ENCODE data around the gene ODF2L.

DNA sequence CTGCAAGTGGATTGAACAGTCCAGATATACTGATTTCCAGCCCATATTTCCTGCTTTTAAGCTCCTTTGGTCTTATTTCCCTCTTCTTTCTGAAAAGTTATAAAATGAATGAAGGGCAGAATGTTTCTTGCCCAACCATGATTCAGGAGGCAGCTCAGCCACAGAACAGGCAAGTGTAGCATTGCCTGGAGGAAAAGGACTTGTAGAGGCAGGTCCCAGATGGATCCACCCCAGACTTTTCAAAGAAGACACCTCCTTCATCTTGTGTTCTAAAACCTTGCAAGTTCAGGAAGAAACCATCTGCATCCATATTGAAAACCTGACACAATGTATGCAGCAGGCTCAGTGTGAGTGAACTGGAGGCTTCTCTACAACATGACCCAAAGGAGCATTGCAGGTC is 27.8 kb upstream of the ODF2L start, which contains the start of gene CLCA2:
- TF ChIP-seq, protein P1, sequence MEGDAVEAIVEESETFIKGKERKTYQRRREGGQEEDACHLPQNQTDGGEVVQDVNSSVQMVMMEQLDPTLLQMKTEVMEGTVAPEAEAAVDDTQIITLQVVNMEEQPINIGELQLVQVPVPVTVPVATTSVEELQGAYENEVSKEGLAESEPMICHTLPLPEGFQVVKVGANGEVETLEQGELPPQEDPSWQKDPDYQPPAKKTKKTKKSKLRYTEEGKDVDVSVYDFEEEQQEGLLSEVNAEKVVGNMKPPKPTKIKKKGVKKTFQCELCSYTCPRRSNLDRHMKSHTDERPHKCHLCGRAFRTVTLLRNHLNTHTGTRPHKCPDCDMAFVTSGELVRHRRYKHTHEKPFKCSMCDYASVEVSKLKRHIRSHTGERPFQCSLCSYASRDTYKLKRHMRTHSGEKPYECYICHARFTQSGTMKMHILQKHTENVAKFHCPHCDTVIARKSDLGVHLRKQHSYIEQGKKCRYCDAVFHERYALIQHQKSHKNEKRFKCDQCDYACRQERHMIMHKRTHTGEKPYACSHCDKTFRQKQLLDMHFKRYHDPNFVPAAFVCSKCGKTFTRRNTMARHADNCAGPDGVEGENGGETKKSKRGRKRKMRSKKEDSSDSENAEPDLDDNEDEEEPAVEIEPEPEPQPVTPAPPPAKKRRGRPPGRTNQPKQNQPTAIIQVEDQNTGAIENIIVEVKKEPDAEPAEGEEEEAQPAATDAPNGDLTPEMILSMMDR (tag by site-specific recombination; IDR thresholded peaks at IDR 0.05) = no peak
- TF ChIP-seq ZNF274 (IDR thresholded peaks at IDR 0.05; ENCODE audit: low read length) (no peak), ZNF274 (tag by site-specific recombination; IDR thresholded peaks at IDR 0.05; ENCODE audit: borderline replicate concordance) (no peak), ZBTB17 (tag by site-specific recombination; IDR thresholded peaks at IDR 0.05) (no peak), YY1 (tag by site-specific recombination; IDR thresholded peaks at IDR 0.05) (no peak)
- TF ChIP-seq, protein P2, sequence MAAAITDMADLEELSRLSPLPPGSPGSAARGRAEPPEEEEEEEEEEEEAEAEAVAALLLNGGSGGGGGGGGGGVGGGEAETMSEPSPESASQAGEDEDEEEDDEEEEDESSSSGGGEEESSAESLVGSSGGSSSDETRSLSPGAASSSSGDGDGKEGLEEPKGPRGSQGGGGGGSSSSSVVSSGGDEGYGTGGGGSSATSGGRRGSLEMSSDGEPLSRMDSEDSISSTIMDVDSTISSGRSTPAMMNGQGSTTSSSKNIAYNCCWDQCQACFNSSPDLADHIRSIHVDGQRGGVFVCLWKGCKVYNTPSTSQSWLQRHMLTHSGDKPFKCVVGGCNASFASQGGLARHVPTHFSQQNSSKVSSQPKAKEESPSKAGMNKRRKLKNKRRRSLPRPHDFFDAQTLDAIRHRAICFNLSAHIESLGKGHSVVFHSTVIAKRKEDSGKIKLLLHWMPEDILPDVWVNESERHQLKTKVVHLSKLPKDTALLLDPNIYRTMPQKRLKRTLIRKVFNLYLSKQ (tag by site-specific recombination; IDR thresholded peaks at IDR 0.05; ENCODE audit: borderline replicate concordance) = no peak
- TF ChIP-seq, protein P3, sequence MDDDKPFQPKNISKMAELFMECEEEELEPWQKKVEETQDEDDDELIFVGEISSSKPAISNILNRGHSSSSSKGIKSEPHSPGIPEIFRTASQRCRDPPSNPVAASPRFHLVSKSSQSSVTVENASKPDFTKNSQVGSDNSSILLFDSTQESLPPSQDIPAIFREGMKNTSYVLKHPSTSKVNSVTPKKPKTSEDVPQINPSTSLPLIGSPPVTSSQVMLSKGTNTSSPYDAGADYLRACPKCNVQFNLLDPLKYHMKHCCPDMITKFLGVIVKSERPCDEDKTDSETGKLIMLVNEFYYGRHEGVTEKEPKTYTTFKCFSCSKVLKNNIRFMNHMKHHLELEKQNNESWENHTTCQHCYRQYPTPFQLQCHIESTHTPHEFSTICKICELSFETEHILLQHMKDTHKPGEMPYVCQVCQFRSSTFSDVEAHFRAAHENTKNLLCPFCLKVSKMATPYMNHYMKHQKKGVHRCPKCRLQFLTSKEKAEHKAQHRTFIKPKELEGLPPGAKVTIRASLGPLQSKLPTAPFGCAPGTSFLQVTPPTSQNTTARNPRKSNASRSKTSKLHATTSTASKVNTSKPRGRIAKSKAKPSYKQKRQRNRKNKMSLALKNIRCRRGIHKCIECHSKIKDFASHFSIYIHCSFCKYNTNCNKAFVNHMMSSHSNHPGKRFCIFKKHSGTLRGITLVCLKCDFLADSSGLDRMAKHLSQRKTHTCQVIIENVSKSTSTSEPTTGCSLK (tag by site-specific recombination; IDR thresholded peaks at IDR 0.05) = no peak
- TF ChIP-seq, protein P4, sequence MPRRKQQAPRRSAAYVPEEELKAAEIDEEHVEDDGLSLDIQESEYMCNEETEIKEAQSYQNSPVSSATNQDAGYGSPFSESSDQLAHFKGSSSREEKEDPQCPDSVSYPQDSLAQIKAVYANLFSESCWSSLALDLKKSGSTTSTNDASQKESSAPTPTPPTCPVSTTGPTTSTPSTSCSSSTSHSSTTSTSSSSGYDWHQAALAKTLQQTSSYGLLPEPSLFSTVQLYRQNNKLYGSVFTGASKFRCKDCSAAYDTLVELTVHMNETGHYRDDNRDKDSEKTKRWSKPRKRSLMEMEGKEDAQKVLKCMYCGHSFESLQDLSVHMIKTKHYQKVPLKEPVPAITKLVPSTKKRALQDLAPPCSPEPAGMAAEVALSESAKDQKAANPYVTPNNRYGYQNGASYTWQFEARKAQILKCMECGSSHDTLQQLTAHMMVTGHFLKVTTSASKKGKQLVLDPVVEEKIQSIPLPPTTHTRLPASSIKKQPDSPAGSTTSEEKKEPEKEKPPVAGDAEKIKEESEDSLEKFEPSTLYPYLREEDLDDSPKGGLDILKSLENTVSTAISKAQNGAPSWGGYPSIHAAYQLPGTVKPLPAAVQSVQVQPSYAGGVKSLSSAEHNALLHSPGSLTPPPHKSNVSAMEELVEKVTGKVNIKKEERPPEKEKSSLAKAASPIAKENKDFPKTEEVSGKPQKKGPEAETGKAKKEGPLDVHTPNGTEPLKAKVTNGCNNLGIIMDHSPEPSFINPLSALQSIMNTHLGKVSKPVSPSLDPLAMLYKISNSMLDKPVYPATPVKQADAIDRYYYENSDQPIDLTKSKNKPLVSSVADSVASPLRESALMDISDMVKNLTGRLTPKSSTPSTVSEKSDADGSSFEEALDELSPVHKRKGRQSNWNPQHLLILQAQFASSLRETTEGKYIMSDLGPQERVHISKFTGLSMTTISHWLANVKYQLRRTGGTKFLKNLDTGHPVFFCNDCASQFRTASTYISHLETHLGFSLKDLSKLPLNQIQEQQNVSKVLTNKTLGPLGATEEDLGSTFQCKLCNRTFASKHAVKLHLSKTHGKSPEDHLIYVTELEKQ (tag by site-specific recombination; IDR thresholded peaks at IDR 0.05; ENCODE audit: borderline replicate concordance) = no peak
- TF ChIP-seq, protein P5, sequence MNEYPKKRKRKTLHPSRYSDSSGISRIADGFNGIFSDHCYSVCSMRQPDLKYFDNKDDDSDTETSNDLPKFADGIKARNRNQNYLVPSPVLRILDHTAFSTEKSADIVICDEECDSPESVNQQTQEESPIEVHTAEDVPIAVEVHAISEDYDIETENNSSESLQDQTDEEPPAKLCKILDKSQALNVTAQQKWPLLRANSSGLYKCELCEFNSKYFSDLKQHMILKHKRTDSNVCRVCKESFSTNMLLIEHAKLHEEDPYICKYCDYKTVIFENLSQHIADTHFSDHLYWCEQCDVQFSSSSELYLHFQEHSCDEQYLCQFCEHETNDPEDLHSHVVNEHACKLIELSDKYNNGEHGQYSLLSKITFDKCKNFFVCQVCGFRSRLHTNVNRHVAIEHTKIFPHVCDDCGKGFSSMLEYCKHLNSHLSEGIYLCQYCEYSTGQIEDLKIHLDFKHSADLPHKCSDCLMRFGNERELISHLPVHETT (tag by site-specific recombination; IDR thresholded peaks at IDR 0.05) = no peak
